ENCODE measurements around the gene FCHSD2.

DNA sequence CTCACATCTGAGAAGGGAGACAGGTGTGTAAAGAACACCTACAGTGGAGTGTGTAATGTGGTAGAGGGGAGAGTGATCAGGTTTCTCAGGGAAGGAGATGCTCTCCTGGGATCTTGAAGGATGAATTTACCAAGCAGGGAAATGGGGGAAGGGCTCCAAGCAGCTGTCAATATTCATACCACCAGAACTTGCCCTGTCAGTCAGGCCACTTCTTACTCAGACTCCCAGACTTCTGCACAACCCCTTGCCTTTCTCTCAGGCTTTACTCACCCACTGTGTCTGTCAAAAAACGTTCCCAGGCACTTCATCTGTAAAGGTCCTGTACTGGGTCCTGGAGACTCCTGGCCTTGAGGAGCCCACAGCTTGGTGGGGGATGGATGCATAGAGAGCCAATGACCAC is 14.0 kb upstream of the FCHSD2 start:
- TF ChIP-seq EZH2 (IDR thresholded peaks at IDR 0.05; ENCODE audit: insufficient read depth, poor library complexity, severe bottlenecking): no peak
- no peak for TF ChIP-seq EZH2phosphoT487 (IDR thresholded peaks at IDR 0.05; ENCODE audit: insufficient read depth, low read depth)

Measured in GM23248 (cell line).